Pericardium fibroblast (primary cell): ENCODE results near the gene CEP57. TPM values are rescaled to one million over a fixed set of nuclear protein-coding genes. Genes with fewer than 3 reads are reported as not detected.

Experiments
- total RNA-seq: library from RNA; depleted of rRNA; stranded (reverse); fragments of >200 nt; gene quantifications from 2 replicates; pipeline ENCODE4 v1.2.3, GENCODE V29; 2015

The CEP57 gene
- total RNA-seq: 19.4 and 24.2 TPM in 2 replicates

DNA sequence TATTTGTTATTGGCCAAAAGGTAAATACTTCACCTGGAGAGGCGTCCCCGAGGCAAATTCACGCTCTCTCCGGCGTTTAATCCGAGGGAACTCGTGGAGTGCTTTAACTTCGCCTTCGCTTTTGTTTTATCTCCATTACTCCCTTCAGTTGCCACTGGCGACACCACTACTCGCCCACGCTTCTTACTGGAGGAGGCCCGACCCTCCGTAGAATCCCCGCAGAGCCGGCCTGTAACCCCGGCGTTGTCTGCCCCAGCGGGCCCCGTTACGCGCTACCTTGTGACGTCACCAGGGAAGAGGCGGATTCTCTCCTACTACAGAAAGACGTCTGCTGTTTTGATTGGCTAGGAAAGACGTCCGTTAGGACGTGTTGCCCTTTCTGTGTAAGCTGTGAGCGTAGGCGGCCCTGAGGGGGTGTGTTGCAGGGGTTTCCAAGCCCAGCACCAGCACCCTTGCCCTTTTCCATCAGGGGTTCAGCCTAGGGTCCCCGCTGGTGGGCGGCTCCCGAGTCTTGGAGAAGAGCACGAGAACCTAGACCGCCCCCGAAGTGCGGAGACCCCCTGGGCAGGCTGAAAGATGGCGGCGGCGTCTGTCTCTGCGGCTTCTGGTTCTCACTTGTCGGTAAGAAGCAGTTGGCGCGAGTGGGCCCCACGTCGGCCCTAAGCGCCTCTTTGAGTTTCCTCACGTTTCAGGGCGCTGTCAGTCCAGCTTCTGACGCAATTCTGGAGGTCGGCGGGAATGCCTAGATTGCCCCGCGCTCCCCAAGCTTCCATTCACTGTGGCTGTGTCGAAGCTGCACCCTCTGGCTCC lies at the start of gene CEP57:
Gene CEP57, plus strand, starts transcription at position 376 of the 810 bp plus-strand sequence. Its CDS starts 201 bp downstream, at position 577.

DNA sequence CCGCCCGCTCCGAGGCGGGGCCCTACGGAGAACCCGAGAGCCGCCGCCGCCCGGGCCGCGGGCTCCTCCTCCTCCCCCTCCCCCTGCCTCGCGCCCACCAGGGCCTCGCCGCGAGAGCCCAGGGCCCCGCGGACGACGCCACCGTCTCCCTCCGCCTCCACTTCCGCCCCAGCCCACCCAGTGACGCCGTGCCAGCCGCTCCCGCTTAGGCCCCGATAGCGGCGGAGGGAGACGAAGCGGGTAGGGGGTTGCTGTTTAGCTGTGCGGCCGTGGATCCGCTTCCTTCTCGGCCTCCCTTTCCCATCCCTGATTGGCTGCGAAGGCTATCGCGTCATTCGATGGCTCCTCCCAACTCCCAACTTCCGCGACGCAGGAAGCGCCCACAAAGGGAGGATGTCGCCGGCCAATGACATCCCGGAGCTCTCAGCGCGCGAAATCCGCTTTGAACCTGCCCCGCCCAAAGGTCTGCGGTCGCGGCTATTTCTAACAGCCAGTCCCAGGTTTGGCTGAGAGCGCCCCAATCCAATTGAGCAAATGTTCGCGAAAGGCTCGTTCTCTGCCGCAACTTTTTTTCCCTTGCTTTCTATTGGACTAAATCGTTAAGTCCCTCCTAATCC lies 684 bp upstream of the CEP57 start, which contains the start of gene FAM76B:
Gene FAM76B, minus strand, starts transcription at position 277 of the 617 bp plus-strand sequence. CDS start 304 bp downstream, outside the sequence.

Other genes starting within 250 kb of the CEP57 start
- gene FAM76B, start 716 bp upstream of the CEP57 start, total RNA-seq: 10.2 and 20.4 TPM in 2 replicates
- gene MTMR2, start 133.6 kb downstream of the CEP57 start, total RNA-seq: 16.9 and 20.7 TPM in 2 replicates